Esophagus muscularis mucosa (tissue), 4 donors: Measurements from ENCODE around the gene GRIN3B.

Source experiments
- CTCF ChIP-seq, 3 experiments: fragments of 200-600 bp in 2 of 3; fragments of 450-650 bp in 1 of 3; sonication (generic) in 2 of 3; IDR thresholded peaks; one replicate each; pipeline ENCODE4 v1.5.1; 2017 to 2019; ENCODE audit warnings: antibody characterized with exemption in 3 of 3, mild to moderate bottlenecking in 2 of 3, moderate library complexity in 1 of 3
- EP300 ChIP-seq: sonication (generic); formaldehyde crosslinking; IDR thresholded peaks from one replicate; pipeline ENCODE4 v1.6.1; 2017; ENCODE audit warnings: antibody characterized with exemption
- POLR2AphosphoS5 ChIP-seq, 2 donors: sonication (generic); formaldehyde crosslinking; IDR thresholded peaks; one replicate each; pipeline ENCODE4 v1.6.1; 2017; ENCODE audit warnings: antibody characterized with exemption in 2 of 2

GRCh38 chr19:1014161-1015060 lies 14.2 kb downstream of the GRIN3B start:
- TF ChIP-seq POLR2AphosphoS5 (IDR thresholded peaks at IDR 0.05) (no peak), CTCF (IDR thresholded peaks at IDR 0.05) (no peak), EP300 (no peak)
